Ishikawa (cell line): ENCODE measurements around the gene ACOX3.

Experiments used
- CEBPB ChIP-seq: IDR thresholded peaks from 2 replicates; pipeline ENCODE4 v1.6.1; 2012
- CREB1 ChIP-seq: IDR thresholded peaks from 2 replicates; pipeline ENCODE4 v1.6.1; 2012; ENCODE audit warnings: low read depth
- EGR1 ChIP-seq: IDR thresholded peaks from 2 replicates; pipeline ENCODE4 v1.6.1; 2012
- EP300 ChIP-seq: IDR thresholded peaks from 2 replicates; pipeline ENCODE4 v1.6.1; 2012; ENCODE audit warnings: borderline replicate concordance
- FOXM1 ChIP-seq: IDR thresholded peaks from 2 replicates; pipeline ENCODE4 v1.6.1; 2012; ENCODE audit warnings: low read depth, borderline replicate concordance
- MAX ChIP-seq: IDR thresholded peaks from 2 replicates; pipeline ENCODE4 v1.6.1; 2012
- NFIC ChIP-seq: IDR thresholded peaks from 2 replicates; pipeline ENCODE4 v1.6.1; 2012
- RAD21 ChIP-seq: IDR thresholded peaks from 2 replicates; pipeline ENCODE4 v1.6.1; 2012; ENCODE audit warnings: low read depth
- REST ChIP-seq: IDR thresholded peaks from 2 replicates; pipeline ENCODE4 v1.6.1; 2012; ENCODE audit warnings: low read depth, mild to moderate bottlenecking
- TAF1 ChIP-seq: IDR thresholded peaks from 2 replicates; pipeline ENCODE4 v1.6.1; 2012; ENCODE audit warnings: low read depth, mild to moderate bottlenecking
- TCF12 ChIP-seq: IDR thresholded peaks from 2 replicates; pipeline ENCODE4 v1.6.1; 2012; ENCODE audit warnings: low read depth
- TEAD4 ChIP-seq: IDR thresholded peaks from 2 replicates; pipeline ENCODE4 v1.6.1; 2012
- USF1 ChIP-seq: IDR thresholded peaks from 2 replicates; pipeline ENCODE4 v1.6.1; 2012
- YY1 ChIP-seq: IDR thresholded peaks from 2 replicates; pipeline ENCODE4 v1.6.1; 2012; ENCODE audit warnings: low read depth
- ZBTB7A ChIP-seq: IDR thresholded peaks from 2 replicates; pipeline ENCODE4 v1.6.1; 2012; ENCODE audit warnings: low read depth

The ACOX3 gene

GRCh38 chr4:8440492-8441311 is at the start of gene ACOX3, which contains the start of gene TRMT44:
ACOX3 (minus strand) TSS chr4:8440723; CDS start chr4:8416521, 24,202 bp downstream.
TRMT44 (plus strand) TSS chr4:8440777; CDS start chr4:8440823, 46 bp downstream.
- TF ChIP-seq TCF12 (0 out of 2 replicates have a peak, but pooled peaks have one; percentile 60), EP300 (0 out of 2 replicates have a peak, but pooled peaks have one; percentile 20), FOXM1 (no peak), CEBPB (no peak), EGR1 (peak; percentile 39; the same call in 1 of the 2 replicates), NFIC (no peak), RAD21 (no peak), YY1 (peak; percentile 93), ZBTB7A (no peak), MAX (peak; percentile 82), TEAD4 (peak; percentile 18; the same call in 1 of the 2 replicates), REST (no peak), CREB1 (peak; percentile 100), TAF1 (peak; percentile 86)

GRCh38 chr4:8488791-8489369 is 48.4 kb upstream of the ACOX3 start:
- TF ChIP-seq NFIC (no peak), EP300 (no peak)

- TF ChIP-seq ZBTB7A (no peak), EP300 (no peak), TAF1 (no peak), MAX (no peak), EGR1 (no peak), TEAD4 (no peak), NFIC (no peak), USF1 (no peak), CEBPB (no peak), REST (no peak), TCF12 (no peak), FOXM1 (no peak)
These were observed 39.7 kb upstream of the ACOX3 start for GRCh38 chr4:8480221-8480620.

GRCh38 chr4:8478801-8479744 is 38.5 kb upstream of the ACOX3 start:
- no peak for TF ChIP-seq RAD21
- TF ChIP-seq CREB1, result no peak
- no peak for TF ChIP-seq EGR1
- no peak for TF ChIP-seq NFIC
- no peak for TF ChIP-seq ZBTB7A
- no peak for TF ChIP-seq MAX
- no peak for TF ChIP-seq USF1
- no peak for TF ChIP-seq YY1
- TF ChIP-seq CEBPB, result no peak
- no peak for TF ChIP-seq TAF1
- TF ChIP-seq TCF12, result no peak
- no peak for TF ChIP-seq REST
